HFFc6 (cell line): ENCODE measurements around the gene SLAMF6. TPM values are rescaled to one million over a fixed set of nuclear protein-coding genes. Genes with fewer than 3 reads are reported as not detected.
"Not testable (repeated sequence)": the region's sequence is repeated elsewhere in the genome, so short reads cannot be mapped to it uniquely, and the experiment has no call there.

ENCODE experiments used
- DNase-seq: peaks from one replicate; pipeline ENCODE4 v3.0.0-alpha.2; 2018
- H3K27ac Mint-ChIP-seq: 2 replicates; pipeline ENCODE4 v1.8.0; 2020; ENCODE audit warnings: mild to moderate bottlenecking, mixed read lengths
- H3K27me3 Mint-ChIP-seq: 2 replicates; pipeline ENCODE4 v1.8.0; 2021; ENCODE audit warnings: mild to moderate bottlenecking, moderate library complexity, mixed read lengths; ENCODE audit not compliant: insufficient read depth
- H3K36me3 Mint-ChIP-seq: 2 replicates; pipeline ENCODE4 v1.8.0; 2021; ENCODE audit warnings: low read depth, mixed read lengths
- H3K4me1 Mint-ChIP-seq: 2 replicates; pipeline ENCODE4 v1.8.0; 2020; ENCODE audit warnings: low read depth, mixed read lengths
- H3K4me3 Mint-ChIP-seq: 2 replicates; pipeline ENCODE4 v1.8.0; 2020; ENCODE audit warnings: mild to moderate bottlenecking, moderate library complexity, mixed read lengths
- H3K9me3 Mint-ChIP-seq: 2 replicates; pipeline ENCODE4 v1.8.0; 2020; ENCODE audit warnings: mild to moderate bottlenecking, mixed read lengths
- CTCF ChIP-seq: fragments of 200-600 bp; sonication (generic); IDR thresholded peaks from 2 replicates; pipeline ENCODE4 v1.5.0; 2021; ENCODE audit warnings: antibody characterized with exemption, mild to moderate bottlenecking
- total RNA-seq, 6 experiments: library from RNA; stranded (reverse); fragmentation: NEBNext Ultra II Directional; extraction: Animal tissue kit (Norgen Biotek cat#: 25700); gene quantifications; 2 replicates in 1 of 6; 3 replicates in 5 of 6; pipeline ENCODE4 v1.2.3, GENCODE V29; 2021

Gene SLAMF6
- total RNA-seq, 6 experiments from 2014 or later, result not detected

- no peak overlapping the region for H3K27ac Mint-ChIP-seq
- DNase-seq, result no peak
- TF ChIP-seq CTCF, result no peak
- H3K4me1 Mint-ChIP-seq, result no peaks in the 10 kb centered on the region
- H3K36me3 Mint-ChIP-seq, result no peaks in the 10 kb centered on the region
- no peak overlapping the region for H3K4me3 Mint-ChIP-seq
- H3K27me3 Mint-ChIP-seq, result no peaks in the 10 kb centered on the region
- H3K9me3 Mint-ChIP-seq, result peaks cover 12% of the 10 kb centered on the region
Observed at GRCh38 chr1:160504651-160505050, 18.4 kb downstream of the SLAMF6 start.

- TF ChIP-seq CTCF, result no peak
- Mint-ChIP-seq H3K9me3 (peaks cover 28% of the 10 kb centered on the region), H3K27ac (no peak overlapping the region), H3K4me3 (no peak overlapping the region), H3K27me3 (no peaks in the 10 kb centered on the region), H3K36me3 (no peaks in the 10 kb centered on the region), H3K4me1 (no peaks in the 10 kb centered on the region)
- no peak for DNase-seq
Observed at GRCh38 chr1:160503087-160503486, 20.0 kb downstream of the SLAMF6 start.

- H3K27ac Mint-ChIP-seq, result no peak overlapping the region
- no peaks in the 10 kb centered on the region for H3K4me1 Mint-ChIP-seq
- H3K36me3 Mint-ChIP-seq, result no peaks in the 10 kb centered on the region
- no peak for TF ChIP-seq CTCF
- DNase-seq, result no peak
- H3K9me3 Mint-ChIP-seq, result peaks cover 22% of the 10 kb centered on the region
- no peak overlapping the region for H3K4me3 Mint-ChIP-seq
- no peaks in the 10 kb centered on the region for H3K27me3 Mint-ChIP-seq
Observed at GRCh38 chr1:160500321-160500990, 22.6 kb downstream of the SLAMF6 start.

- TF ChIP-seq CTCF, result no peak
- no peaks in the 10 kb centered on the region for H3K4me1 Mint-ChIP-seq
- no peaks in the 10 kb centered on the region for H3K36me3 Mint-ChIP-seq
- no peaks in the 10 kb centered on the region for H3K27me3 Mint-ChIP-seq
- no peak overlapping the region for H3K4me3 Mint-ChIP-seq
- DNase-seq, result no peak
- H3K9me3 Mint-ChIP-seq, result peaks cover 22% of the 10 kb centered on the region
- H3K27ac Mint-ChIP-seq, result no peak overlapping the region
Observed at GRCh38 chr1:160499631-160500030, 23.4 kb downstream of the SLAMF6 start.

- not testable (repeated sequence) for DNase-seq, H3K27me3 Mint-ChIP-seq, H3K27ac Mint-ChIP-seq, H3K4me1 Mint-ChIP-seq, H3K36me3 Mint-ChIP-seq, H3K4me3 Mint-ChIP-seq
- peaks cover 22% of the 10 kb centered on the region for H3K9me3 Mint-ChIP-seq
Observed at GRCh38 chr1:160498301-160499065, 24.6 kb downstream of the SLAMF6 start.

- no peak for TF ChIP-seq CTCF
- Mint-ChIP-seq H3K27me3 (no peaks in the 10 kb centered on the region), H3K27ac (no peak overlapping the region), H3K4me3 (no peak overlapping the region), H3K36me3 (no peaks in the 10 kb centered on the region), H3K4me1 (no peaks in the 10 kb centered on the region), H3K9me3 (peaks cover 18% of the 10 kb centered on the region)
- no peak for DNase-seq
Observed at GRCh38 chr1:160496334-160496733, 26.7 kb downstream of the SLAMF6 start.
